ENCODE data around the gene TMEM183A. TPM values are rescaled to one million over a fixed set of nuclear protein-coding genes. Genes with fewer than 3 reads are reported as not detected.

TMEM183A gene
- total and polyA plus RNA-seq, 2 experiments from 2014 or later = 65.2 to 78.8 TPM

DNA sequence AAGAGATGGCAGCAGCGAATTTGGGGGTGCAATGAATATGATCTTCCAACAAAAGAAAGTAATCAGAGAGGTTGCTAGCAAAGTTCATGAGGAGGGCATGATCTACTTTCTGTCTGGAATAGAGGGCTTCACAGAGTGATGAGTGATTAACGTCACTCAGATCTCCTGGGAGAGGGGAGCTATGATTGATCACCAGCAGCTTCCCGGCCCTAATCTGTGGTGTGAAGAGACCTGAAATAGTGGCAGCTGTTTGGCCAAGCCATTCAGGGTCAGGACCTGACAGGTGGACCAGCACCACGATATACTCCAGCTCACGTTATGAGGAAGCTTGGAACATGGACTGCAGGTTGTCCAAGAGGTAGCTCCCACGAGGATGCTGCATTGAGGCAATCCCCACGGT is 19.9 kb upstream of the TMEM183A start:
- Histone ChIP-seq H2AFZ (no peak overlapping the region), H3K4me3 (no peak overlapping the region), H4K20me1 (ENCODE audit: insufficient read depth, poor library complexity, severe bottlenecking) (no peaks in the 10 kb centered on the region), H3K36me3 (replicated peaks; ENCODE audit: insufficient read depth, low read depth) (no peaks in the 10 kb centered on the region), H3K27me3 (no peaks in the 10 kb centered on the region), H3K9me2 (replicated peaks; ENCODE audit: insufficient read depth) (no peaks in the 10 kb centered on the region), H3K4me1 (ENCODE audit: insufficient read depth) (no peaks in the 10 kb centered on the region), H3K79me2 (no peaks in the 10 kb centered on the region), H3K4me2 (no peak overlapping the region), H3K27ac (no peak overlapping the region), H3K9me3 (ENCODE audit: low read depth) (no peaks in the 10 kb centered on the region)
- no peak for TF ChIP-seq EZH2phosphoT487 (IDR thresholded peaks at IDR 0.05; ENCODE audit: low read depth, severe bottlenecking, unreplicated experiment)
- TF ChIP-seq, protein P1, sequence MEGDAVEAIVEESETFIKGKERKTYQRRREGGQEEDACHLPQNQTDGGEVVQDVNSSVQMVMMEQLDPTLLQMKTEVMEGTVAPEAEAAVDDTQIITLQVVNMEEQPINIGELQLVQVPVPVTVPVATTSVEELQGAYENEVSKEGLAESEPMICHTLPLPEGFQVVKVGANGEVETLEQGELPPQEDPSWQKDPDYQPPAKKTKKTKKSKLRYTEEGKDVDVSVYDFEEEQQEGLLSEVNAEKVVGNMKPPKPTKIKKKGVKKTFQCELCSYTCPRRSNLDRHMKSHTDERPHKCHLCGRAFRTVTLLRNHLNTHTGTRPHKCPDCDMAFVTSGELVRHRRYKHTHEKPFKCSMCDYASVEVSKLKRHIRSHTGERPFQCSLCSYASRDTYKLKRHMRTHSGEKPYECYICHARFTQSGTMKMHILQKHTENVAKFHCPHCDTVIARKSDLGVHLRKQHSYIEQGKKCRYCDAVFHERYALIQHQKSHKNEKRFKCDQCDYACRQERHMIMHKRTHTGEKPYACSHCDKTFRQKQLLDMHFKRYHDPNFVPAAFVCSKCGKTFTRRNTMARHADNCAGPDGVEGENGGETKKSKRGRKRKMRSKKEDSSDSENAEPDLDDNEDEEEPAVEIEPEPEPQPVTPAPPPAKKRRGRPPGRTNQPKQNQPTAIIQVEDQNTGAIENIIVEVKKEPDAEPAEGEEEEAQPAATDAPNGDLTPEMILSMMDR (IDR thresholded peaks at IDR 0.05; ENCODE audit: poor library complexity) = no peak
- no peak for TF ChIP-seq EZH2 (IDR thresholded peaks at IDR 0.05; ENCODE audit: borderline replicate concordance)
- DNase-seq (ENCODE audit: low spot score) = no peak
- 90% methylated on average over 7 of the region's 7 CpGs for WGBS (ENCODE audit: low lambda C conversion rate, missing lambda C conversion rate)

DNA sequence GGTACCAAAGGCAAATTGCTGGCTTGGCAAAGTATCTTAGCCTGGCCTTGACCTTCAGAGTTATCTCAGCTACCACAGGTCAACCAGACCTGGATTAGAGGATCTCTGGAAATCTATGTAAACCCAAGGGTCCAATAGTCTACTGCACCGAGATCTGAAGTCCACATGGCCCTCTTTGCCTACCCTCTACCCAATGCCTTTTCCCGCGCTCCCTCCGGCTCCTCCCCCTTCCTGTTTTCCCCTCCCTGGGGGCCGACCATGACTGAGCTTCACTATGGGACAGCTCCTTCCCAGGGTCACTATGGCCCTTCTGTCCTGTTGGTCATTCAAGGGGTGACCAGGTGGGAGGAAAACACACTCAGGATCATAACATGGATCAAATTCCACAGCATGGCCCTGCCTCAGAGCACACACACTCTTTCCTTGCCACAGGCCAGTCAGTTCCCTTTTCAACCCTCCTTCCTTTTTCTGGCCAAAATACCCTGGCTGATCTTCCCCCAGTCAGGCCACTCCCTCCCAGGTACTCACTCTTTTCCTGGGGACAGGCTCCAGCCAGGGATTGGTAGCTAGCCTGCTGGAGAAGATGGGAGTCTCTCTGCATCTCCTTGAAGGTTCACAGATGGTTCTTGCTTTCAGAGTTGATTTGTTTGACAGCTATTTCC is 19.1 kb upstream of the TMEM183A start:
- Histone ChIP-seq H2AFZ (no peak overlapping the region), H3K27ac (no peak overlapping the region), H3K27me3 (peaks cover 4% of the 10 kb centered on the region), H3K4me1 (ENCODE audit: insufficient read depth) (no peaks in the 10 kb centered on the region), H4K20me1 (ENCODE audit: insufficient read depth, poor library complexity, severe bottlenecking) (no peaks in the 10 kb centered on the region), H3K9me3 (ENCODE audit: low read depth) (no peaks in the 10 kb centered on the region), H3K4me2 (no peak overlapping the region), H3K36me3 (replicated peaks; ENCODE audit: insufficient read depth, low read depth) (no peaks in the 10 kb centered on the region), H3K4me3 (no peak overlapping the region), H3K79me2 (no peaks in the 10 kb centered on the region), H3K9me2 (replicated peaks; ENCODE audit: insufficient read depth) (no peaks in the 10 kb centered on the region)
- 88% methylated on average over 5 of the region's 5 CpGs for WGBS (ENCODE audit: low lambda C conversion rate, missing lambda C conversion rate)
- no peak for DNase-seq (ENCODE audit: low spot score)
- TF ChIP-seq EZH2phosphoT487 (IDR thresholded peaks at IDR 0.05; ENCODE audit: low read depth, severe bottlenecking, unreplicated experiment) = no peak
- TF ChIP-seq, protein P1 (IDR thresholded peaks at IDR 0.05; ENCODE audit: poor library complexity) = no peak
- no peak for TF ChIP-seq EZH2 (IDR thresholded peaks at IDR 0.05; ENCODE audit: borderline replicate concordance)

DNA sequence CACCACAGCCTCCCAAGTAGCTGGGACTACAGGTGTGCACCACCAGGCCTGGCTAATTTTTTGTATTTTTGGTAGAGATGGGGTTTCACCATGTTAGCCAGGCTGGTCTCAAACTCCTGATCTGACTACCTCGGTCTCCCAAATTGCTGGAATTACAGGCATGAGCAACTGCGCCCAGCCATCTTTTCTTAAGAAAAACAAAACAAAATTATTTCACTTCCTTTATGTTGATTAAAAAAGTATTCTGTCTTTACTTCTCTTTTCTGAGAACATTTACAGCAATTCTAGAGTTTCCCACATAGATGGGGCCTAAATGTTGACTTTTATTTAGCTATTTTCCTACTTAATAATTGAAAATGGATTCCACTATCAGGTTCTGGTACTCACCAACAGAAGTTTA is 17.3 kb upstream of the TMEM183A start:
- Histone ChIP-seq H3K9me3 (ENCODE audit: low read depth) (no peaks in the 10 kb centered on the region), H3K36me3 (replicated peaks; ENCODE audit: insufficient read depth, low read depth) (no peaks in the 10 kb centered on the region), H3K4me1 (ENCODE audit: insufficient read depth) (no peaks in the 10 kb centered on the region), H3K27me3 (peaks cover 5% of the 10 kb centered on the region), H3K79me2 (no peaks in the 10 kb centered on the region), H2AFZ (no peak overlapping the region), H4K20me1 (ENCODE audit: insufficient read depth, poor library complexity, severe bottlenecking) (no peaks in the 10 kb centered on the region), H3K9me2 (replicated peaks; ENCODE audit: insufficient read depth) (no peaks in the 10 kb centered on the region), H3K4me2 (no peak overlapping the region), H3K4me3 (no peak overlapping the region), H3K27ac (no peak overlapping the region)
- no peak for DNase-seq (ENCODE audit: low spot score)
- TF ChIP-seq EZH2phosphoT487 (IDR thresholded peaks at IDR 0.05; ENCODE audit: low read depth, severe bottlenecking, unreplicated experiment) = no peak
- TF ChIP-seq, protein P1 (IDR thresholded peaks at IDR 0.05; ENCODE audit: poor library complexity) = no peak
- no peak for TF ChIP-seq EZH2 (IDR thresholded peaks at IDR 0.05; ENCODE audit: borderline replicate concordance)
- 96% methylated on average over 2 of the region's 2 CpGs for WGBS (ENCODE audit: low lambda C conversion rate, missing lambda C conversion rate)
